Measurements from ENCODE around the gene TET3.

TET3 gene

GRCh38 chr2:74009577-74009976 is 24.9 kb downstream of the TET3 start:
- no peak overlapping the region for H3K4me3 ChIP-seq (ENCODE audit: low read length)
- TF ChIP-seq ZNF274 (IDR thresholded peaks at IDR 0.05; ENCODE audit: low read depth, low read length) = no peak

GRCh38 chr2:74010087-74010541 is 25.4 kb downstream of the TET3 start:
- no peak for TF ChIP-seq ZNF274 (IDR thresholded peaks at IDR 0.05; ENCODE audit: low read depth, low read length)
- H3K4me3 ChIP-seq (ENCODE audit: low read length) = no peak overlapping the region

GRCh38 chr2:74011246-74011645 is 26.5 kb downstream of the TET3 start:
- no peak for TF ChIP-seq ZNF274 (IDR thresholded peaks at IDR 0.05; ENCODE audit: low read depth, low read length)
- no peak overlapping the region for H3K4me3 ChIP-seq (ENCODE audit: low read length)

- H3K4me3 ChIP-seq (ENCODE audit: low read length) = no peak overlapping the region
- TF ChIP-seq ZNF274 (IDR thresholded peaks at IDR 0.05; ENCODE audit: low read depth, low read length) = no peak
These were observed 30.1 kb downstream of the TET3 start for GRCh38 chr2:74014813-74015212.

- peak overlapping the region; percentile 42; the same call in 1 of the 2 replicates for H3K4me3 ChIP-seq (ENCODE audit: low read length)
- no peak for TF ChIP-seq ZNF274 (IDR thresholded peaks at IDR 0.05; ENCODE audit: low read depth, low read length)
These were observed 32.5 kb downstream of the TET3 start for GRCh38 chr2:74017223-74017622.

- no peak for TF ChIP-seq ZNF274 (IDR thresholded peaks at IDR 0.05; ENCODE audit: low read depth, low read length)
- no peak overlapping the region for H3K4me3 ChIP-seq (ENCODE audit: low read length)
These were observed 34.8 kb downstream of the TET3 start for GRCh38 chr2:74019516-74019915.

GRCh38 chr2:74020702-74021406 is 36.1 kb downstream of the TET3 start:
- H3K4me3 ChIP-seq (ENCODE audit: low read length) = no peak overlapping the region
- TF ChIP-seq ZNF274 (IDR thresholded peaks at IDR 0.05; ENCODE audit: low read depth, low read length) = no peak

- TF ChIP-seq ZNF274 (IDR thresholded peaks at IDR 0.05; ENCODE audit: low read depth, low read length) = no peak
- H3K4me3 ChIP-seq (ENCODE audit: low read length) = no peak overlapping the region
These were observed 36.7 kb downstream of the TET3 start for GRCh38 chr2:74021407-74021755.

GRCh38 chr2:74024216-74024615 is 39.5 kb downstream of the TET3 start:
- no peak for TF ChIP-seq ZNF274 (IDR thresholded peaks at IDR 0.05; ENCODE audit: low read depth, low read length)
- H3K4me3 ChIP-seq (ENCODE audit: low read length) = no peak overlapping the region

GRCh38 chr2:74025971-74026612 is 41.4 kb downstream of the TET3 start:
- no peak overlapping the region; the same call in 1 of the 2 replicates for H3K4me3 ChIP-seq (ENCODE audit: low read length)
- no peak for TF ChIP-seq ZNF274 (IDR thresholded peaks at IDR 0.05; ENCODE audit: low read depth, low read length)

- TF ChIP-seq ZNF274 (IDR thresholded peaks at IDR 0.05; ENCODE audit: low read depth, low read length) = no peak
These were observed 42.1 kb downstream of the TET3 start for GRCh38 chr2:74026687-74027241.

GRCh38 chr2:74027496-74027895 is 42.8 kb downstream of the TET3 start:
- no peak overlapping the region for H3K4me3 ChIP-seq (ENCODE audit: low read length)
- TF ChIP-seq ZNF274 (IDR thresholded peaks at IDR 0.05; ENCODE audit: low read depth, low read length) = no peak

More at GRCh38 chr2:74026687-74027241, 42.1 kb downstream of the TET3 start:
- H3K4me3 ChIP-seq (ENCODE audit: low read length) = peak overlapping the region; percentile 59; the same call in 1 of the 2 replicates

- no peak for TF ChIP-seq ZNF274 (IDR thresholded peaks at IDR 0.05; ENCODE audit: low read depth, low read length)
- no peak overlapping the region for H3K4me3 ChIP-seq (ENCODE audit: low read length)
These were observed 43.6 kb downstream of the TET3 start for GRCh38 chr2:74028290-74028689.

- TF ChIP-seq ZNF274 (IDR thresholded peaks at IDR 0.05; ENCODE audit: low read depth, low read length) = no peak
- H3K4me3 ChIP-seq (ENCODE audit: low read length) = no peak overlapping the region
These were observed 44.0 kb downstream of the TET3 start for GRCh38 chr2:74028741-74029140.
